NOMO-1 treated with dmso at 0.1 percent for 144 hours (cell line): Measurements from ENCODE around the gene IRX6.

Source experiments
- DNase-seq: peaks from one replicate; lab custom pipeline; 2025; ENCODE audit not compliant: unreplicated experiment; lab: John Stamatoyannopoulos, UW

Gene IRX6

GRCh38 chr16:55322327-55322726 lies 1.7 kb upstream of the IRX6 start:
- DNase-seq, result no peak

GRCh38 chr16:55324285-55325079 lies 479 bp downstream of the IRX6 start:
- DNase-seq, result no peak

GRCh38 chr16:55325080-55325447 lies 1.1 kb downstream of the IRX6 start:
- DNase-seq, result no peak

GRCh38 chr16:55325458-55326109 lies 1.6 kb downstream of the IRX6 start:
- DNase-seq, result no peak

GRCh38 chr16:55326261-55327092 lies 2.5 kb downstream of the IRX6 start:
- DNase-seq, result no peak

- no peak for DNase-seq
Measured at GRCh38 chr16:55328611-55329569, 4.9 kb downstream of the IRX6 start.

GRCh38 chr16:55329791-55330428 lies 5.9 kb downstream of the IRX6 start:
- DNase-seq, result no peak

- DNase-seq, result no peak
Measured at GRCh38 chr16:55330781-55331647, 7.0 kb downstream of the IRX6 start.

- DNase-seq, result no peak
Measured at GRCh38 chr16:55331648-55332185, 7.7 kb downstream of the IRX6 start.

GRCh38 chr16:55333684-55334083 lies 9.7 kb downstream of the IRX6 start:
- DNase-seq, result peak; percentile 87

- DNase-seq, result peak; percentile 83
Measured at GRCh38 chr16:55338646-55339045, 14.6 kb downstream of the IRX6 start.

- DNase-seq, result no peak
Measured at GRCh38 chr16:55340445-55340844, 16.4 kb downstream of the IRX6 start.

- DNase-seq, result no peak
Measured at GRCh38 chr16:55341681-55342080, 17.7 kb downstream of the IRX6 start.

- no peak for DNase-seq
Measured at GRCh38 chr16:55346475-55346874, 22.5 kb downstream of the IRX6 start.

GRCh38 chr16:55349867-55350266 lies 25.9 kb downstream of the IRX6 start:
- DNase-seq, result no peak

- DNase-seq, result no peak
Measured at GRCh38 chr16:55350984-55351383, 27.0 kb downstream of the IRX6 start.

- no peak for DNase-seq
Measured at GRCh38 chr16:55351936-55352335, 27.9 kb downstream of the IRX6 start.

GRCh38 chr16:55357241-55357640 lies 33.2 kb downstream of the IRX6 start:
- DNase-seq, result peak; percentile 57

- DNase-seq, result no peak
Measured at GRCh38 chr16:55359946-55360345, 35.9 kb downstream of the IRX6 start.
